Stimulated activated CD4-positive, alpha-beta T cell treated with anti-CD3 and anti-CD28 coated beads, Interleukin-15, amount 100 ng/mL, for 1 hour (primary cell): ENCODE measurements around the gene GCNA.
"Not testable (repeated sequence)": the region's sequence is repeated elsewhere in the genome, so short reads cannot be mapped to it uniquely, and the experiment has no call there.

Experiments
- DNase-seq, 2 donors: peaks; one replicate each; pipeline ENCODE4 v3.0.0-alpha.2; 2020; ENCODE audit warnings: low read depth in 1 of 2, low spot score in 1 of 2

GCNA gene

DNA sequence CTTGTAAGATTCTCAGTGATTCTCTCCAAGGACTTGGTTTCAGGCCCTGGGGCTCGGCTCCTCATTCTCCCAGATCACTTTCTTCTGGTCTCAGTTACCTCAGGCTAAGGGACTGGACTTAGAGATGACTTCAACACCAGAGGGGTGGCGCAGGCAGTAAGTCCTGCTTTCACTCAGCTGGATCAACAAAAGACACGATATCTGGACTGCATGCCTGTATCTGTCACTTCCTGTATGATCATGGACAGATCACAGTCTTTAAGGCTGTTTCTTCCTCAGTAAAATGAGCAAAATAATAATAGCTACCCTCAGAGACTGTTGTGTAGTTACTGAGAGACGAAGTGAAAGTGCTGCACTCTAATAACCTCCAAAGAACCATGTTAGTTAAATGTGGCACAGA is 59.6 kb downstream of the GCNA start:
- DNase-seq: no peak

DNA sequence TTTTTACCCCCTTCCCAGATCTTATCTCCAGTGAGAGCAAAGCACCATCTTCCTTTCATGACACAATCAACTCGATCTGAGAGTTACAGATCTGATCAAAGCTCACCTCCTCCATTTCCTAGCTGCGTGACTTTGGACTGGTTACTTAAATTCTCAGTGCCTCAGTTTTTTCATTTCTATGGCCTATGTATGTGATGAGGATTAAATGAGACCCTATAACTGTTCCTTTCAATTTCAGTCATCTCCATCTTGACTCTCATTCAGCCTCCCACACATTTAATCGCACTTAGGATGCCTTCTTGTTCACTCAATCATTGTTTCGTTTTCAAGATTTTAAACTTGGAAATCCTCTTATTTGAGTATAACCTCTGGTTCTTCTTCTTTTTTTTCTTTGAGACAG is 60.2 kb downstream of the GCNA start:
- DNase-seq: no peak

DNA sequence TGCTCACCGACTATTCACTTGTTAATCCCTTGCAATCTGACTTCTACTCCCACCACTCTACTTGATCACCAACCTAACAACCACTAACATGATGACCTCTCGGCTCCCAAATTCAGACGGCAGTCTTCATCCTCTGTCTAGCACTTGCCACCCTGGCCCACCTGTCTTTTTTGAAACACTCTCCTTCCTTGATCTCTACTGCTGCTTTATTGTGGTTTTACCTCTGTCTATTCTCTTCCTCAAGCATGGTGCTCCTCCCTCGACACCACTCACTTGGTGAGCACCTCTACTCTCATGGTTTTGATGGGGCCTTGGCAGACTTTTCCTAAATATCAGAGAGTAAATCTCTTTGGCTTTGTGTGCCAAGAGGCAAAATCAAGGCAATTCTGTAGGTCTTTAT is 61.8 kb downstream of the GCNA start:
- DNase-seq: no peak

DNA sequence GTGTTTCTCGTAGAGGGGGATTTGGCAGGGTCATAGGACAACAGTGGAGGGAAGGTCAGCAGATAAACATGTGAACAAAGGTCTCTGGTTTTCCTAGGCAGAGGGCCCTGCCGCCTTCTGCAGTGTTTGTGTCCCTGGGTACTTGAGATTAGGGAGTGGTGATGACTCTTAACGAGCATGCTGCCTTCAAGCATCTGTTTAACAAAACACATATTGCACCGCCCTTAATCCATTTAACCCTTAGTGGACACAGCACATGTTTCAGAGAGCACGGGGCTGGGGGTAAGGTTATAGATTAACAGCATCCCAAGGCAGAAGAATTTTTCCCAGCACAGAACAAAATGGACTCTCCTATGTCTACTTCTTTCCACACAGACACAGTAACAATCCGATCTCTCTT is 66.2 kb downstream of the GCNA start:
- not testable (repeated sequence) for DNase-seq

GRCh38 chrX:71650333-71650969 is 72.2 kb downstream of the GCNA start:
- DNase-seq: no peak

DNA sequence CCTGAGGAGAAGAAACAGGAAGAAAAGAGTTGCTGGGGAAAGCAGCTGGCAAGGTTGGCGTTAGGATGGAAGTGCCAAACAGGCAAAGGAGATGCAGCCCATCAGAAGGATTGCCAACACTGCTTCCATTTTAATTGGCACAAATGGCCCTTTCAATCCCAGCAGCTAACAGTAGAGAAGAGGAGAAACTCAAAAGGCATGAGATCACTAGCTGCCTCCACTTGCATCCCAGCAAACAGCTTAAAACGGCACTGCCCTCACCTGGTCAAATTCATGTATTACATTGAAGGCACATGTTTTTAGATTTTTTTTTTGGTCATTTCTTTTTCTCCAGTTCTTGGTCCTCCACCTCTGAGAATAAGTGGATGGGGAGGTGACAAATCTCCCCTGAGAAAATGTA is 74.2 kb downstream of the GCNA start:
- DNase-seq: no peak

DNA sequence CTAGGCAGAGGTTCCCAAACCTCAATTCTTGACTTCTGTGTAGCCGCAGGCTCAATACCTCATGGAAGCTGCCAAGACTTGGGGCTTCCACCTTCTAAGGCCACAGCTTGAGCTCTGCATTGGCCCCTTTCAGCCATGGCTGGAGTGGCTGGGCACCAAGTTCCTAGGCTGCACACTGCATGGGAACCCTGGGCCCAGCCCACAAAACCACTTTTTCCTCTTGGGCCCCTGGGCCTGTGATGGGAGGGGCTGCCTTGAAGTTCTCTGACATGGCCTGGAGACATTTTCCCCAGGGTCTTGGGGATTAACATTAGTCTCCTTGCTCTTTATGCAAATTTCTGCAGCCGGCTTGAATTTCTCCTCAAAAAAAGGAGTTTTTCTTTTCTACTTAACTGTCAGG is 75.1 kb downstream of the GCNA start:
- DNase-seq: no peak

DNA sequence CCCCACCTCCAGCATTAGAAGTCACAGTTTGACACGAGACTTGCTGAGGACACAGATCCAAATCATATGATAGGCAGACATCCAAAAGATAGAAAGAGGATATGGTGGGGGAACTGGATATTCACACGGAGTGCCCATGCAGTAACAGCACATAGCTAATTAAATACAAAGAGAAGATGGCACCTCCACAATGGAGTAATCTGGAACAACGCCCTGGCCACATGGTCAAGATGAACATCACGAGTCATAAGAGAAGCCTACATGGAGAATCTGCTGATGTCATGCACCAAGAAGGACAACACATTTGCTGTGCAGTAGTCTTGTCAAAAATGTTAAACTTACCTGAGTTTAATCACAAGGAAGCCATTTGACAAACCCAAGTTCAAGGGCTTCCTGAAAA is 79.0 kb downstream of the GCNA start:
- no peak for DNase-seq

- DNase-seq: no peak
These were observed 81.1 kb downstream of the GCNA start for GRCh38 chrX:71659342-71659741.

GRCh38 chrX:71659959-71660358 is 81.7 kb downstream of the GCNA start:
- DNase-seq: no peak

DNA sequence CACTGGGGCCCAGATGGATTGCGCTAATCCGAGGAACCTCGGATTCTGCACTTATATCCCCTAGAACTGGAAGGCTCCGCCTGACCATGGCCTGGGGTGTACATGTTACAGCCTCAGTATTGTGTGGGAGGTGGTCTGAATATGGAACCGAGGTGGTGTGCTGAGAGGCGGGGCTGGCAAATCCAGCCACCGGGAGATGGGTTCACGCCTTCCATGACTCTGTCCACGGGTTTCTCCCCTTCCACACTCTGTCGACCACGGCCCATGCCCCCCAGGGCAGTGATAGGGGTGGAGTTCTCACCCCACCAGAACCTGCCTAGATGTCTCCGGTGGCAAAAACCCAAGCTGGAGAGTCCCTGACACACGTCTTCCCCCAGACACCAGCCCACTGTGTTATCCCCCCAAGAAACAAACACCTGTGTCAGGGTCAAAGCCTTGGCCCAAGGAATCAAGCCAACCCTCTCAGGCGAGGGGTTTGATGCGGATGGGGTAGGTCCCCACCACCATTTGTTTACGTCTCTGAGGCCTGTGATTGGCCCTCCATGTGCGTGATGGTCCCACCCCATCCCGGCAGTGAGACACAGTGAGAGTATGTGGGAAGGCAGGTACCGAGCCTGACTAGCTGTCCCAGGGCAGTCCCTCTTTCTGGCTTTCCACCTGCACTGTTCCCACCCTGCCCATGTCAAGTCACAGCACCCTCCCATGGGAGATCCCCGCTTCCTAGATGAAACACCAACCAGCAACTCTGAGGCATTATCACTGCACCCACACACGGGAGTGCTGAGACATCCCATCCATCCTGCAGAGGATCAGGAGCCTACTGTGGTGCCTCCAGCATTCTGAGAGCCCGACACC is 82.6 kb downstream of the GCNA start:
- DNase-seq: no peak

GRCh38 chrX:71661919-71662318 is 83.7 kb downstream of the GCNA start:
- no peak for DNase-seq

DNA sequence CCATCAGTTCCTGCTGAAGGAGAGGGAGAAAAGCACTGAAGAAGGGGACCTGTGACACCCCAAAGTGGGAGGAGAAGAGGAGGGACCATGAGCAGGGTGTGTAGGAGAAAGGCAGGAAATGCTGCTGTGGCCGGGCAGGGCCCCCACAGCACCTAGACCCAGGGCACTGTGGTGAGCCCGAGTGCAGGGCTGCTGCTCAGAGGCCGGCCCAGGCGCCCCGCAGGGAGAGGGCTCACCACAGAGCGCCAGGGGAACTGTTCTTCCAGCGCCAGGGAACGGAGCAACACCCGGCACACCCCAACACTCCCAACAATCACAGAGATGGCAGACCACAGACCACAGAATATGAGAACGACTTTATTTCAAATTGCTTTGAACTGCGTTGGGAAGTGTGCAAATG is 84.4 kb downstream of the GCNA start:
- not testable (repeated sequence) for DNase-seq
